ENCODE results near the gene SAMD3.

GRCh38 chr6:130252527-130253237 lies 29.9 kb upstream of the SAMD3 start:
- TF ChIP-seq CTCF (IDR thresholded peaks at IDR 0.05) (no peak), POLR2A (IDR thresholded peaks at IDR 0.05) (no peak)

All from right lobe of liver (tissue), 4 donors.